HG03432 (cell line): ENCODE measurements around the gene KIF15.
"Not testable (repeated sequence)": the region's sequence is repeated elsewhere in the genome, so short reads cannot be mapped to it uniquely, and the experiment has no call there.

Experiments used
- ATAC-seq: cut with Tn5 transposase; IDR thresholded peaks from one replicate; pipeline ENCODE4 v1.9.1; 2021; ENCODE audit warnings: mild to moderate bottlenecking, moderate library complexity; ENCODE audit not compliant: unreplicated experiment

KIF15 gene

DNA sequence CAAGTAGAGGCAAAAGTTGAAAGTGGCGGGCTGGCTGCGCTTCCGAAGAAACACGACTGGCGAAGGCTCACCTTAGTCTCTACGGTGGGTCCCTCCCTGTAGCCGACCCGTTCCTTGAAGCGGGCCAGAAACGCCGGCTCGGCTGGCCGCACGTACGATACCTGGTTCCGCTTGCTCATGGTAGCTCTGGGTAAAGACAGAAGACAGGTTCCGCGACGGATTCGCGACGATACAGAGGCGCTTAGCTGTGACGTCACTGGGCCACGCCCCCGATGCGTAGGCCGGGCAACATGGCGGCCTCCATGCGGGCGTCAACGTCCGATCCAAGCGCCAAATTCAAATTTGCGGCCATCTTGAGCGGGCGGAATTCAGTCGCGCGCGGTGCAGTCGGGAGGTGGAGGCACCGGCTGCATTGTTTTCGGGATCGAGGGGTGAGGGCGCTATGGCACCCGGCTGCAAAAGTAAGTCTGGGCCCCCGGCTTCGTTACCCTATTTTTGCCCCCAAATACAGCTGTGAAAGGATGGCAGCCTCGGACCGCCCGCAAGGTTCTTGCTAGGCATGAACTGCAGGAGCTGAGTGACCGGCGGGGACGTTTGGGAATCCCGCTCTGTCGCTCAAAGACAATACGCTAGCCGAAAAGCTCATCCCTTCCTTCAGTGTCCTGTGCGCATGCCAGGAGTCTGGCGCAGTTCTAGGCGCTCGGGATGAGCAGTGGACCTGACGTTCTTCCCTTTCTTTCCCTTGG, at the start of gene KIF15, which contains the start of gene KIAA1143:
Gene KIF15 (plus strand): TSS at position 371 of the 746 bp plus-strand sequence. CDS start 72 bp downstream, at position 443.
Gene KIAA1143 (minus strand): TSS at position 196 of the 746 bp plus-strand sequence. CDS start 17 bp downstream, at position 179.
- ATAC-seq, result peak; percentile 92

DNA sequence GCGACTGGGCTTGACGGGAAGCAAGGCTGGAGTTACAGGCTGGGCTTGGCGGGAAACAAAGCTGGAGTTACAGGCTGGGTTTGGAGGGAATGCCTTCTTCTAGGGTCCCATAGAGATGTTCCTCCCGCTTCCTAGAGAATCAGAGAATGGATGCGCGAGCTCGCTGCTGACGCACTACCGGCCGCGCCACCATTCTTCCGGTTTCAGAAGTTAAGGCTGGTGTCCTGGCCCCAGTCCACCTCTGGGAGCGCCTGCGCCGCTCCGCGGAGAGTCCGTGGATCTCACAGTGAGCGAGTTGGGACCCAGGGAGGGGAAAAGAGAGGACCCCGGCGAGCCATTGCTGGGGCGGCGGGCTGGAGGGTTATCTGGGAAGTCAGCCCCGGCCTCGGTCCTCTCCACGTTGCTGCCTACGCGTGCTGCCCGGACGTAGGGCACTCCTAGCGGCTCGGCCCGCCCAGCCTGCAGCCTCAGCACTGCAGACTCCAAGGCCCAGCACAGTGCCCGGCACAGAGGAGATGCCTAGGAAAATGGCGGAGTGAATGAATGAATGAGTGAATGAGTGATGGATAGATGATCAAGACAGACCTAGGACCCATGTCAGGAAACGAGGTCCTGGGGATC, 49.0 kb upstream of the KIF15 start, which contains the start of gene ZNF502:
Gene ZNF502 (plus strand): TSS at position 206 of the 621 bp plus-strand sequence. CDS start 7,602 bp downstream, outside the sequence.
- ATAC-seq, result no peak

DNA sequence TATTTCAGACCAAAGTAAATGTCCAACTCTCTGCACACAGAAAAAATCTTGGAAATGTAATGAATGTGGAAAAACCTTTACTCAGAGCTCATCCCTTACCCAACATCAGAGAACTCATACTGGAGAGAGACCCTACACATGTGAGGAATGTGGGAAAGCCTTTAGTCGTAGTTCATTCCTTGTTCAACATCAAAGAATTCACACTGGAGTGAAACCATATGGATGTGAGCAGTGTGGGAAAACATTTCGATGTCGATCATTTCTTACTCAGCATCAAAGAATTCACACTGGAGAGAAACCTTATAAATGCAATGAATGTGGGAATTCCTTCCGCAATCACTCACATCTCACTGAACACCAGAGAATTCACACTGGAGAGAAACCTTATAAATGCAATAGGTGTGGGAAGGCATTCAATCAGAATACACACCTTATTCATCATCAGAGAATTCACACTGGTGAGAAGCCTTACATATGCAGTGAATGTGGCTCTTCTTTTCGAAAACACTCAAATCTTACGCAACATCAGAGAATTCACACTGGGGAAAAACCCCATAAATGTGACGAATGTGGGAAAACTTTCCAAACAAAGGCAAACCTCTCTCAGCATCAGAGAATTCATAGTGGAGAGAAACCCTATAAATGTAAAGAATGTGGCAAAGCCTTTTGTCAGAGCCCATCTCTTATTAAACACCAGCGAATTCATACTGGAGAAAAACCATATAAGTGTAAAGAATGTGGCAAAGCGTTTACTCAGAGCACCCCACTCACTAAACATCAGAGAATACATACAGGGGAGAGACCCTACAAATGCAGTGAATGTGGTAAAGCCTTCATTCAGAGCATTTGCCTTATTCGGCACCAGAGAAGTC, 40.1 kb upstream of the KIF15 start:
- no peak for ATAC-seq

- no peak for ATAC-seq
Measured at GRCh38 chr3:44722103-44722401, 39.5 kb upstream of the KIF15 start.

GRCh38 chr3:44729384-44729910, 32.1 kb upstream of the KIF15 start, which contains the start of gene ZNF501:
Gene ZNF501, plus strand, starts transcription at chr3:44729635. Its CDS starts 4,787 bp downstream, at chr3:44734422.
- peak; percentile 94 for ATAC-seq

DNA sequence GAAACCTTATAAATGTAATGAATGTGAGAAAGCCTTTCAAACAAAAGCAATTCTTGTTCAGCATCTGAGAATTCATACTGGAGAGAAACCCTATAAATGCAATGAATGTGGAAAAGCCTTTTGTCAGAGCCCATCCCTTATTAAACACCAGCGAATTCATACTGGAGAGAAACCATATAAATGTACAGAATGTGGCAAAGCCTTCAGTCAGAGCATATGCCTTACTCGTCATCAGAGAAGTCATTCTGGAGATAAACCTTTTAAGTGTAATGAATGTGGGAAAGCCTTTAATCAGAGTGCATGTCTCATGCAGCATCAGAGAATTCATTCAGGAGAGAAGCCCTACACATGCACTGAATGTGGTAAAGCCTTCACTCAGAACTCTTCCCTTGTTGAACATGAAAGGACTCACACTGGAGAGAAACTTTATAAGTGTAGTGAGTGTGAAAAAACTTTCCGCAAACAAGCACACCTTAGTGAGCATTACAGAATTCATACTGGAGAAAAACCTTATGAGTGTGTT, 26.9 kb upstream of the KIF15 start:
- no peak for ATAC-seq

- ATAC-seq, result peak; percentile 2
Measured at GRCh38 chr3:44761101-44761423, 532 bp upstream of the KIF15 start.

- no peak for ATAC-seq
Measured at GRCh38 chr3:44762170-44762677, 630 bp downstream of the KIF15 start.

DNA sequence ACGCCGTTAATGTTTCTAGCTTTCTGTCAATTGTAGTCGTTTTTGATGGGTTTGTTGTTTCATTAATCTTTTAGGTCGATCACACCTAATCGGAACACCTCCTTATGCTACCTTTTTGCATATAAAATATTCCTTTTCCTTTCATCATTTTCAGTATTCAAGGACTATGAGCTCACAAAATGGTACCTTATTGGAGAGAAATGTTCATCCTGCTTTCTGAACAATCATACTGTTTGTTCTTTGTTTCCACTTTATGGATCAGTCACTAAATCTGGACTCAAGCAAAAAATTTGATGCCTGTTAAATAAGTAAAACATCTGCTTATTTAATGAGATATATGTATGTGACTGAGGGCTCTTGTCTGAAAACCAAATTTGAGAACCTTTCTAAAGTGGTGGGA, 1.1 kb downstream of the KIF15 start:
- ATAC-seq, result no peak

DNA sequence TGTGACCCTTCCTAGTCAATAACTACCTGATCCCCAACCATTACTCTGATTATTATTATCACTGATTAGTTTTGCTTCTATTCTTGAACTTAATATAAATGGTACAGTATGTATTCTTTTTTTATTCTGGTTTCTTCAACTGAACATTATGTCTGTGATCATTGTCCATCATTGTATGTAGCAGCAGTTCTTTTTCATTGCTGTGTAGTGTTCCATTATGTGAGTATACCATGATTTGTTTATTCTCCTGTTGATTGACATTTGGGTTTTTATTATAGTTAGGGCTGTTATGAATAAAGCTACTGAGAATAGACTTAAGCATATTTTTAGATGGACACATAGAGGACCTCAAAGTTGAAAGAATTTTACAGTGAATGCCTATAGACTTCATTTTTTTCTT, 2.7 kb downstream of the KIF15 start:
- ATAC-seq, result no peak

DNA sequence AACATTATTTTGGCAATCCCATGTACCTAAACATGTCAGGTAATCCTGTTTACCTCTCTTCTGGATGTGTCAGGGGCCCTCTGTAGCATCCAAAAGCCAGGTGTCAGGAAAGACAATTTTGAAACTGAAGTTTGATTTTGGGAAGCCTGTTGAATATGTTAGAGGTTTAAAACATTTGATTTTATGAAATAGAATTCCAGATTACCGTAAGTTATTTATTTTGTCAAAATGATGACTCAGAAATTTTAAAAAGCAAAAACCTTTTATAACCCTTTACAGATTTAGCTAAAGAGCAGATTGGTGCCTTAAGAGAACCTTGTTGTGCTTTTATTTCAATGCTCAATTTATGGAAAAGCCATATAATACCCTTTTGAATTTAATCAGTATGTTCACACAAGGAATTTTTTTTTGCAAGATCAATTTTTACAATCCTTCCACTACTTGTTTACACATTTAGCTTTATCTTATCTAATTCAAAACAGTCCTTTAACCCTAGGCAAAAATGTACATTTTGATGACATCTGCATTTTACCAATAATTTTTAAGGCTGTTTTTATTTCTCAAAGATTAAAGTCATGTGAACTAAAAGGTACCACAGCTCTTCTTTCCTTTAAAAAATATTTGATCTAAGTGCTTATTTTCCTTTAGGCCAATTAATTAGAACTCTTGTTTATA, 10.0 kb downstream of the KIF15 start:
- no peak for ATAC-seq

DNA sequence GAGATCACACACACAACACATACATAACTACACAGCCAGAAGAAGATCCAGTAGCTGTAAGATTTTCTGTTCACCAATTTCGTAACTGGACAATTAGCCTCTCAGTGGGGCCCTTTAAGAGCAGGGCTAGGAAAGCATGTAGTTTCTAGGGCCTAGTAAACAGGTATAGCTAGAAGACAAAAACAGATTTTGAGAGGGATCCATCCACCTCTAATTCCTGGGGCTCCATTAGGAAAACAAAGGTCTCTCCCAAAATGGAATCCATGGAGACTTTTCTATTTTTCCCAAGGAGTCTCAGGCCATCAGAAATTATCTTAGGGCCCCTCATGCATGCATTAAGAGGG, 10.5 kb downstream of the KIF15 start:
- ATAC-seq, result no peak

- no peak for ATAC-seq
Measured at GRCh38 chr3:44782891-44783290, 21.3 kb downstream of the KIF15 start.

GRCh38 chr3:44795197-44795596, 33.6 kb downstream of the KIF15 start:
- no peak for ATAC-seq

GRCh38 chr3:44802011-44802410, 40.4 kb downstream of the KIF15 start:
- ATAC-seq, result no peak

GRCh38 chr3:44803298-44803697, 41.7 kb downstream of the KIF15 start:
- ATAC-seq, result no peak

DNA sequence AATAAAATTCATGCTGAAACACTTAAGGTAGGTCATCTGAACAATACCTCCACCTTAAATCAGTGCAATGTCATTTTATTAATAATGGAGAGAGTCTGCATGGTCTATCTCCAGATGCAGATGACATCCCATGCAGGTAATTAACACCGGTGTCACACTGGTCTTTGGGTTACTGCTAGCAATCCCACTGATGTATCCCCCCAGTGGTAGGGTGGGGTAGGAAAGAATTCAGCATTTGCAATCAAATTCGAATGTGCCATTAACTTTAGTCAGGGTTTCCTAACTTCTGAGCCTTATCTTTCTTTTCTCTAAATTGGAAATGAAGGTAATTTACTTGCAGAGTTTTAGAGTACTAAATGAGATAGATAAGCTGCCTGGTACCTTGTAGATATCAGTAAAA, 44.4 kb downstream of the KIF15 start:
- ATAC-seq, result no peak

DNA sequence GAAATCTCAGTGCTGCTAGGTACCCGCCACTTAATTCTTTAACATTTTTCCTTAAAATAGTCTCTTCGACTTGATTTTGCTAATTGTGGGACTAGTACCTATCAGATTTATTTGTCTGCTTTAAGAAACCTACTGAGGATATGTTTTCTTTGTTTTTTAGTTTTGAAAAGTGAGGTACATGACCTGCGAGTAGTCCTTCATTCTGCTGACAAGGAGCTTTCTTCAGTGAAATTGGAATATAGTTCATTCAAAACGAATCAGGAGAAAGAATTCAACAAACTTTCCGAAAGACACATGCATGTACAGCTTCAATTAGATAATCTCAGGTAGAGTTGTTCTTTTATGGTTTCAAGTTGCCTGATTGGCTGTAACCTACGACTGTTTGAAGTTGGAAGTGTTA, 53.2 kb downstream of the KIF15 start:
- no peak for ATAC-seq

DNA sequence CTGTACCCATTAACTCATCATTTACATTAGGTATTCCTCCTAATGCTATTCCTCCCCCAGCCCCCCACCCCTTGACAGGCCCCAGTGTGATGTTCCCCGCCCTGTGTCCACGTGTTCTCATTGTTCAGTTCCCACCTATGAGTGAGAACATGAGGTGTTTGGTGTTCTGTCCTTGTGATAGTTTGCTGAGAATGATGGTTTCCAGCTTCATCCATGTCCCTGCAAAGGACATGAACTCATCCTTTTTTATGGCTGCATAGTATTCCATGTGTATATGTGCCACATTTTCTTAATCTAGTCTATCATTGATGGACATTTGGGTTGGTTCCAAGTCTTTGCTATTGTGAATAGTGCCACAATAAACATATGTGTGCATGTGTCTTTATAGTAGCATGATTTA, 54.7 kb downstream of the KIF15 start:
- ATAC-seq, result not testable (repeated sequence)

DNA sequence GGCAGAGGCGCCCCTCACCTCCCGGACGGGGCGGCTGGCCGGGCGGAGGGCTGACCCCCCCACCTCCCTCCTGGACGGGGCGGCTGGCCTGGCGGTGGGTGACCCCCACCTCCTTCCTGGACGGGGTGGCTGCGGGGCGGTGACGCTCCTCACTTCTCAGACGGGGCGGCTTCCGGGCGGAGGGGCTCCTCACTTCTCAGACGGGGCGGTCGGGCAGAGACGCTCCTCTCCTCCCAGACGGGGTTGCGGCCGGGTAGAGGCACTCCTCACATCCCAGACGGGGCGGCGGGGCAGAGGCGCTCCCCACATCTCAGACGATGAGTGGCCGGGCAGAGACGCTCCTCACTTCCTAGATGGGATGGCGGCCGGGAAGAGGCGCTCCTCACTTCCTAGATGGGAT, 59.6 kb downstream of the KIF15 start:
- ATAC-seq, result not testable (repeated sequence)
